ENCODE results near the gene ABHD11.
"Not testable (repeated sequence)": the region's sequence is repeated elsewhere in the genome, so short reads cannot be mapped to it uniquely, and the experiment has no call there.

ABHD11 gene

DNA sequence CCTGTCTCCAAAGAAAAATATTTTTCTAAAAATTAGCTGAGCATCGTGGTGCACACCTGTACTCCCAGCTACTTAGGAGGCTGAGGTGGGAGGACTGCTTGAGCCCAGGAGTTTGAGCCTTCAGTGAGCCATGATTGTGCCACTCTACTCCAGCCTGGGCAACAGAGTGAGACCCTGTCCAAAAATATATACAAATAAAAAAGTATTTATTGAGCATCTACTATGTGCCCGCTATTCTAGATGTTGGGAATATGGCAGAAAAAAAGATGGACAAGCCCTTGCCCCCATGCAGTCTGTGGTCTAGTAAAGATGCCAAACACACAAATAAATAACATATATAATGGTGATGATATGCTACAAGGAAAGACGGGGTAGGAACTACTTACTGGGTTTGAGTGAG, 14.8 kb downstream of the ABHD11 start:
- DNase-seq (ENCODE audit: low read depth): no peak
- no peak for TF ChIP-seq CTCF (conservative IDR thresholded peaks at IDR 0.05; ENCODE audit: low read depth, low read length)
- H3K4me3 ChIP-seq (ENCODE audit: low read depth, low read length): no peak overlapping the region

GRCh38 chr7:73722785-73723184, 15.8 kb downstream of the ABHD11 start:
- no peak for DNase-seq (ENCODE audit: low read depth)
- TF ChIP-seq CTCF (conservative IDR thresholded peaks at IDR 0.05; ENCODE audit: low read depth, low read length): no peak
- H3K4me3 ChIP-seq (ENCODE audit: low read depth, low read length): no peak overlapping the region

DNA sequence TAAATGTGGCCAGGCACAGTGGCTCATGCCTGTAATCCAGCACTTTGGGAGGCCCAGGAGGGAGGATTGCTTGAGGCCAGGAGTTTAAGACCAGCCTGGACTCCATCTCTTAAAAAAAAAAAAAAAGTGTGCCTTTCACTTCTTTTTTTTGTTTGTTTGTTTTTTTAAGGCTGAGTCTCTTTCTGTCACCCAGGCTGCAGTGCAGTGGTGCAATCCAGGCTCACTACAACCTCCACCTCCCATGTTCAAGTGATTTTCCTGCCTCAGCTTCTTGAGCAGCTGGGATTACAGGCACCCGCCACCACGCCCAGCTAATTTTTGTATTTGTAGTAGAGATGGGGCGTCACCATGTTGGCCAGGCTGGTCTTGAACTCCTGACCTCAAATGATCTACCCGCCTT, 16.4 kb downstream of the ABHD11 start:
- not testable (repeated sequence) for DNase-seq (ENCODE audit: low read depth); H3K4me3 ChIP-seq (ENCODE audit: low read depth, low read length)

DNA sequence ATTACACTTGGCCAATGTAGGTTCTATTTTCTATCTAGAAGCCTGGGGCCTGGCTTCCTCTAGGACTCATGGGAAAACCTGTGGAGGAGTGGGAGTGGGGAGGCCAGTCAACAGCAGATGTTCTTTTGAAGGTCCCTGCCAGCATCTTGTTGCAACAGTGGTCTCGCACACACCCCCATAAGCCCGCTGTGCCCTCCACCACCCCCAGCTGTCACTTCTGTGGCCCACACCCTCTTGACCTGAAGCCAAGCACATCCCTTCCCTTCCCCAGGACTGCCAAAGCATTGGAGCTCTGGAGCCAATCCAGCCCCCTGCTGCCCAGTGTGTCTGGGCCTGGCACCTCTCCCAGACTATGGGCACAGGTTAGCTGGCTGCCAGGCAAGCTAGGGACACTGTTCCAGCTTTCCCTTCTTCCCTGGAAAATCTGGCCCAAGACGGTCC, 17.2 kb downstream of the ABHD11 start:
- DNase-seq (ENCODE audit: low read depth): no peak
- no peak overlapping the region for H3K4me3 ChIP-seq (ENCODE audit: low read depth, low read length)
- TF ChIP-seq CTCF (conservative IDR thresholded peaks at IDR 0.05; ENCODE audit: low read depth, low read length): no peak

DNA sequence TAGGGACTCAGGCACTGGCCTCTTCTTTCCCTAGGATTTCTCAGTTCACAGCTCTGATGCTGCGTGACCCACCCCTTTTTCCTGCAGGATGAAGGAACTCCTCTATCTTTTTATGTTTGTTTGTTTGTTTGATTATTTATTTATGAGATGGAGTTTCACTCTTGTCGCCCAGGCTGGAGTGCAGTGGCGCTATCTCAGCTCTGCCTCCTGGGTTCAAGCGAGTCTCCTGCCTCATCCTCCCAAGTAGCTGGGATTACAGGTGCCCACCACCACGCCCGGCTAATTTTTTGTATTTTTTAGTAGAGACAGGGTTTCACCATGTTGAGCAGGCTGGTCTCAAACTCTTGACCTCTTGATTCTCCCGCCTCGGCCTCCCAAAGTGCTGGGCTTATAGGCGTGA, 18.2 kb downstream of the ABHD11 start:
- not testable (repeated sequence) for H3K4me3 ChIP-seq (ENCODE audit: low read depth, low read length); DNase-seq (ENCODE audit: low read depth)

DNA sequence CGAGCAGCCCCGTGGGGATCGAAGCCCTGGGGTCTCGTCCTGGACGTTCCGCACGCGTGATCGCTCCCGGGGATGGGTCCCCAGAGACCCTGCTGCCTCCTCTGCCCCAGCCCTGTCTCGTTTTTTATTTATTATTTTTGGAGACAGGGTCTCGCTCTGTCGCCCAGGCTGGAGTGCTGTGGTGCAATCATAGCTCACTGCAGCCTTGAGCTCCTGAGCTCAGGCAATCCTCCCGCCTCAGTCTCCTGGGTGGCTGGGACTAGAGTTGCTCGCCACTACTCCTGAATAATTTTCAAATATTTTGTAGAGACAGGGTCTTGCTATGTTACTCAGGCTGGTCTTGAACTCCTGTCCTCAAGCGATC, 18.8 kb downstream of the ABHD11 start:
- TF ChIP-seq CTCF (conservative IDR thresholded peaks at IDR 0.05; ENCODE audit: low read depth, low read length): no peak
- no peak for DNase-seq (ENCODE audit: low read depth)
- peak overlapping the region; percentile 57 for H3K4me3 ChIP-seq (ENCODE audit: low read depth, low read length)

- no peak for TF ChIP-seq CTCF (conservative IDR thresholded peaks at IDR 0.05; ENCODE audit: low read depth, low read length)
- peak; percentile 74 for DNase-seq (ENCODE audit: low read depth)
- peak within 1 kb of the TSS; percentile 80 for H3K4me3 ChIP-seq (ENCODE audit: low read depth, low read length)
These were observed 19.4 kb downstream of the ABHD11 start, which contains the start of gene STX1A for GRCh38 chr7:73718905-73719805. Gene STX1A (minus strand): TSS chr7:73719669. CDS start chr7:73719631, 38 bp downstream.

- peak overlapping the region; percentile 80 for H3K4me3 ChIP-seq (ENCODE audit: low read depth, low read length)
- no peak for DNase-seq (ENCODE audit: low read depth)
- no peak for TF ChIP-seq CTCF (conservative IDR thresholded peaks at IDR 0.05; ENCODE audit: low read depth, low read length)
These were observed 20.1 kb downstream of the ABHD11 start for GRCh38 chr7:73718438-73718881.
